GM23248 (cell line): ENCODE results near the gene STARD13. TPM values are rescaled to one million over a fixed set of nuclear protein-coding genes. Genes with fewer than 3 reads are reported as not detected.

Experiments
- DNase-seq: peaks from one replicate; pipeline ENCODE4 v3.0.0-alpha.2; 2015
- H2AFZ ChIP-seq: fragments of 200-600 bp; sonication (generic); 2 replicates; pipeline ENCODE4 v1.6.1; 2016; ENCODE audit warnings: antibody characterized with exemption
- H3F3A ChIP-seq: fragments of 200-600 bp; sonication (generic); 2 replicates; pipeline ENCODE4 v1.6.1; 2016; ENCODE audit warnings: mild to moderate bottlenecking, antibody characterized with exemption, mixed run types; ENCODE audit not compliant: insufficient read depth
- H3K27ac ChIP-seq: fragments of 200-600 bp; sonication (generic); 2 replicates; pipeline ENCODE4 v1.5.1; 2016; ENCODE audit warnings: mild to moderate bottlenecking
- H3K27me3 ChIP-seq: fragments of 200-600 bp; sonication (generic); replicated peaks from 2 replicates; pipeline ENCODE4 v1.6.1; 2016; ENCODE audit warnings: mild to moderate bottlenecking; ENCODE audit not compliant: insufficient read depth
- H3K36me3 ChIP-seq: fragments of 200-600 bp; sonication (generic); 2 replicates; pipeline ENCODE4 v1.6.1; 2016; ENCODE audit warnings: low read depth, mild to moderate bottlenecking
- H3K4me1 ChIP-seq: fragments of 200-600 bp; sonication (generic); 2 replicates; pipeline ENCODE4 v1.6.1; 2016; ENCODE audit warnings: mild to moderate bottlenecking; ENCODE audit not compliant: insufficient read depth
- H3K4me2 ChIP-seq: fragments of 200-600 bp; sonication (generic); one replicate; pipeline ENCODE4 v1.6.1; 2016; ENCODE audit warnings: mild to moderate bottlenecking; ENCODE audit not compliant: unreplicated experiment
- H3K4me3 ChIP-seq: fragments of 200-600 bp; sonication (generic); 2 replicates; pipeline ENCODE4 v1.5.1; 2016; ENCODE audit warnings: mild to moderate bottlenecking
- H3K79me2 ChIP-seq: fragments of 200-600 bp; sonication (generic); 2 replicates; pipeline ENCODE4 v1.6.1; 2016; ENCODE audit warnings: mild to moderate bottlenecking; ENCODE audit not compliant: insufficient read depth
- H3K9ac ChIP-seq: fragments of 200-600 bp; sonication (generic); 2 replicates; pipeline ENCODE4 v1.6.1; 2016; ENCODE audit warnings: mild to moderate bottlenecking
- H3K9me2 ChIP-seq: fragments of 200-600 bp; sonication (generic); 2 replicates; pipeline ENCODE4 v1.6.1; 2016; ENCODE audit warnings: mixed run types, mild to moderate bottlenecking, moderate library complexity; ENCODE audit not compliant: insufficient read depth
- H3K9me3 ChIP-seq: fragments of 200-600 bp; sonication (generic); one replicate; pipeline ENCODE4 v1.6.1; 2017; ENCODE audit warnings: low read depth
- H4K20me1 ChIP-seq: fragments of 200-600 bp; sonication (generic); 2 replicates; pipeline ENCODE4 v1.6.0; 2016; ENCODE audit not compliant: insufficient read depth
- EZH2 ChIP-seq: fragments of 200-600 bp; sonication (generic); IDR thresholded peaks from 2 replicates; pipeline ENCODE4 v1.6.1; 2018; ENCODE audit warnings: antibody characterized with exemption, mild to moderate bottlenecking; ENCODE audit not compliant: insufficient read depth, poor library complexity, severe bottlenecking
- EZH2phosphoT487 ChIP-seq: fragments of 200-600 bp; sonication (generic); IDR thresholded peaks from 2 replicates; pipeline ENCODE4 v1.6.1; 2018; ENCODE audit warnings: antibody characterized with exemption, moderate library complexity, mild to moderate bottlenecking, low read depth; ENCODE audit not compliant: insufficient read depth
- WGBS, 2 experiments: methylation state at CpG; one replicate each; pipeline ENCODE4 v1.1.6; 2015 to 2017; ENCODE audit warnings: low lambda C conversion rate in 2 of 2, low coverage in 1 of 2; ENCODE audit errors: missing lambda C conversion rate in 2 of 2; 5-methylcytosine and 5-hydroxymethylcytosine counted together
- in situ Hi-C: fragments of 300-500 bp; cut with MboI; formaldehyde crosslinking; loops from 2 replicates; pipeline ENCODE4 v1.15.0; 2020
- polyA plus RNA-seq: library from polyadenylated mRNA; unstranded; fragments of >200 nt; fragmentation: Nextera tagmentation; extraction: Ambion mirVana; gene quantifications from 2 replicates; pipeline ENCODE4 v1.2.1, GENCODE V29; 2016
- total RNA-seq: library from RNA; depleted of rRNA; stranded (reverse); fragments of >200 nt; shearing (Covaris generic); gene quantifications from 2 replicates; pipeline ENCODE4 v1.2.3, GENCODE V29; 2014

STARD13 gene
- total and polyA plus RNA-seq, 2 experiments from 2014 or later: 13.8 to 16.6 TPM

GRCh38 chr13:33227927-33228647 is 57.5 kb downstream of the STARD13 start:
- Histone ChIP-seq H3K9ac (peak overlapping the region; percentile 67; the same call in 1 of the 2 replicates), H3K9me2 (no peaks in the 10 kb centered on the region), H4K20me1 (no peaks in the 10 kb centered on the region), H3K27ac (peak overlapping the region; percentile 92), H2AFZ (no peak overlapping the region), H3K4me1 (peaks cover 51% of the 10 kb centered on the region), H3K9me3 (no peaks in the 10 kb centered on the region), H3K27me3 (no peaks in the 10 kb centered on the region), H3F3A (peaks cover 44% of the 10 kb centered on the region), H3K4me2 (peak overlapping the region; percentile 75), H3K79me2 (peaks cover 86% of the 10 kb centered on the region), H3K36me3 (peaks cover 13% of the 10 kb centered on the region; the same call in 1 of the 2 replicates), H3K4me3 (peak overlapping the region; percentile 44)
- no peak for TF ChIP-seq EZH2
- TF ChIP-seq EZH2phosphoT487: no peak
- in situ Hi-C loops: no loop called here
- DNase-seq: peak; percentile 25
- 93% methylated on average over 7 of the region's 7 CpGs for WGBS, 2 experiments

GRCh38 chr13:33224686-33225085 is 60.9 kb downstream of the STARD13 start:
- peaks cover 22% of the 10 kb centered on the region for H3F3A ChIP-seq
- H3K79me2 ChIP-seq: peaks cover 98% of the 10 kb centered on the region
- TF ChIP-seq EZH2phosphoT487 (no peak), EZH2 (no peak)
- no peak overlapping the region for H3K9ac ChIP-seq
- in situ Hi-C loops: no loop called here
- H3K27me3 ChIP-seq: no peaks in the 10 kb centered on the region
- H3K9me2 ChIP-seq: no peaks in the 10 kb centered on the region
- no peaks in the 10 kb centered on the region for H3K9me3 ChIP-seq
- DNase-seq: no peak
- peaks cover 16% of the 10 kb centered on the region; the same call in 1 of the 2 replicates for H3K36me3 ChIP-seq
- no peak overlapping the region for H3K4me3 ChIP-seq
- WGBS, 2 experiments: 94 to 99% methylated on average over 3 of the region's 3 CpGs
- H2AFZ ChIP-seq: no peak overlapping the region
- no peak overlapping the region for H3K27ac ChIP-seq
- no peaks in the 10 kb centered on the region for H4K20me1 ChIP-seq
- H3K4me2 ChIP-seq: no peak overlapping the region
- peaks cover 37% of the 10 kb centered on the region for H3K4me1 ChIP-seq

- DNase-seq: no peak
- Histone ChIP-seq H3F3A (peaks cover 17% of the 10 kb centered on the region), H3K27ac (no peak overlapping the region), H3K4me3 (no peak overlapping the region), H3K27me3 (no peaks in the 10 kb centered on the region), H4K20me1 (no peaks in the 10 kb centered on the region), H3K9ac (no peak overlapping the region), H3K36me3 (peaks cover 16% of the 10 kb centered on the region; the same call in 1 of the 2 replicates), H3K9me3 (no peaks in the 10 kb centered on the region), H3K4me1 (peaks cover 33% of the 10 kb centered on the region), H3K4me2 (no peak overlapping the region), H3K9me2 (no peaks in the 10 kb centered on the region), H2AFZ (no peak overlapping the region), H3K79me2 (peaks cover 100% of the 10 kb centered on the region)
- TF ChIP-seq EZH2 (no peak), EZH2phosphoT487 (no peak)
- in situ Hi-C loops: no loop called here
- WGBS, 2 experiments: 100% methylated on average over 1 of the region's 1 CpG
Measured at GRCh38 chr13:33224191-33224590, 61.4 kb downstream of the STARD13 start.

- H3K27ac ChIP-seq: no peak overlapping the region
- in situ Hi-C loops: no loop called here
- H3K4me2 ChIP-seq: no peak overlapping the region
- no peak overlapping the region for H3K9ac ChIP-seq
- no peak for TF ChIP-seq EZH2phosphoT487
- TF ChIP-seq EZH2: no peak
- peaks cover 24% of the 10 kb centered on the region for H3K4me1 ChIP-seq
- peaks cover 99% of the 10 kb centered on the region for H3K79me2 ChIP-seq
- no peaks in the 10 kb centered on the region for H4K20me1 ChIP-seq
- H3K9me3 ChIP-seq: no peaks in the 10 kb centered on the region
- H2AFZ ChIP-seq: no peak overlapping the region
- H3K36me3 ChIP-seq: peaks cover 28% of the 10 kb centered on the region
- no peak overlapping the region for H3K4me3 ChIP-seq
- no peaks in the 10 kb centered on the region for H3K27me3 ChIP-seq
- WGBS, 2 experiments: 94% methylated on average over 1 of the region's 1 CpG
- no peaks in the 10 kb centered on the region for H3K9me2 ChIP-seq
- no peak for DNase-seq
- peaks cover 16% of the 10 kb centered on the region for H3F3A ChIP-seq
Measured at GRCh38 chr13:33219926-33220325, 65.6 kb downstream of the STARD13 start.
